Kidney epithelial cell (primary cell): Measurements from ENCODE around the gene MSLN. TPM values are rescaled to one million over a fixed set of nuclear protein-coding genes. Genes with fewer than 3 reads are reported as not detected.

Experiments used
- DNase-seq: peaks from one replicate; pipeline ENCODE4 v3.0.0-alpha.2; 2010; ENCODE audit warnings: low read depth
- H3K27me3 ChIP-seq: 2 replicates; pipeline ENCODE4 v1.6.0; 2011; ENCODE audit warnings: low read length; ENCODE audit not compliant: control insufficient read depth, insufficient read depth
- H3K36me3 ChIP-seq: 2 replicates; pipeline ENCODE4 v1.5.1; 2011; ENCODE audit warnings: low read length; ENCODE audit not compliant: control insufficient read depth, insufficient read depth
- H3K4me3 ChIP-seq: 2 replicates; pipeline ENCODE4 v1.5.1; 2011; ENCODE audit warnings: low read depth, mild to moderate bottlenecking, control low read depth, low read length
- CTCF ChIP-seq: IDR thresholded peaks from 2 replicates; pipeline ENCODE4 v1.5.1; 2011; ENCODE audit warnings: mild to moderate bottlenecking, moderate library complexity, low read length, control low read depth, inconsistent platforms; ENCODE audit not compliant: insufficient read depth, poor library complexity, severe bottlenecking
- total RNA-seq: library from RNA; depleted of rRNA; stranded (reverse); fragments of >200 nt; gene quantifications from 2 replicates; pipeline ENCODE4 v1.2.3, GENCODE V29; 2015

Gene MSLN
- total RNA-seq, 1 donor from 2014 or later = 8.6 TPM

DNA sequence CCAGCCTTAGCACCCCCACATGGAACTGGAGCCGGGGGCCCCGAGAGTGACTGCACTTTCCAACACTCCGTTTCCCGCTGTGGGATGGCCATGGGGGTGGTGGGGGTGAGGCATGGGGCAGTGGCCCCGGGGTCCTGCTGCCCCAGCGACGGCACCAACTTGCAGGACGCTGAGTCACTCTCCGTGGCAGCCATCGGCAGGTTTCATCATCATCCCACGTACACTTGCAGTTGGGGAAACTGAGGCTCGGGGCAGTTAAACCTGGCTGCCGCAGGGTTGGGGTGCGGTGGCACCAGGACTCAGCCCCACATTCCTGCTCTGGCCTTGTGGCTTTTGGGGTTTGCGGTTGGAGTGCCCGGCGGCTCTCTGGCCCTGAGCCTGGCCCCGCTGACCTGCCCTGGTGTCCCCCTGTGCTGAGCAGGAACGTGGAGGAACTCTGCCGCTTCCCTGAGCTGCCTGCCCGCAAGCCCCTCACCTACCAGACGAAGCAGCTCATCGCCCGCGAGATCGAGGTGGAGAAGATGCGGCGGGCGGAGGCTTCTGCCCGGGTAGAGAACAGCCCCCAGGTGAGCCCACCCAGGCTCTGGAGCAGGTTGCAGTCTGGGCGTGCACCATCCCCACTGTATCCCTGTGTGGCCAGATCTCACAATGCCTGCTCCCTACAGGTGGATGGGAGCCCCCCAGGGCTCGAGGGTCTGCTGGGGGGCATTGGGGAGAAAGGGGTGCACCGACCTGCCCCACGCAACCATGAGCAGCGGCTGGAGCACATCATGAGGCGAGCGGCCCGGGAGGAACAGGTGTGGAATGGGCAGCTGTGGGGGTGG lies 36.0 kb downstream of the MSLN start:
- no peak for TF ChIP-seq CTCF
- DNase-seq = no peak
- H3K36me3 ChIP-seq = no peaks in the 10 kb centered on the region
- no peak overlapping the region for H3K4me3 ChIP-seq
- peaks cover 25% of the 10 kb centered on the region for H3K27me3 ChIP-seq

DNA sequence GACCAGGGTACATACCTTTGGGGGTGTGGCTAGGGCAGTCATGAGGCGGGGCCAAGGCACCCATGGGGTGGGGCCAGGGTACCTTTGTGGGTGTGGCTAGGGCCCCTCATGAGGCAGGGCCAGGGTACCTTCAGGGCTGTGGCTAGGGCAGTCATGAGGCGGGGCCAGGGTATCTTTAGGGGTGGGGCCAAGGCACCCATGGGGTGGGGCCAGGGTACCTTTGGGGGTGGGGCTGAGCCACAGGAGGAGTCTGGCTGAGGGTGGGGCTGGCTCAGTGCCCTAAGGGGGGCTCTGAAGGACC lies 36.5 kb downstream of the MSLN start:
- Histone ChIP-seq H3K36me3 (no peaks in the 10 kb centered on the region), H3K27me3 (peaks cover 31% of the 10 kb centered on the region), H3K4me3 (no peak overlapping the region)
- TF ChIP-seq CTCF = no peak
- DNase-seq = no peak

DNA sequence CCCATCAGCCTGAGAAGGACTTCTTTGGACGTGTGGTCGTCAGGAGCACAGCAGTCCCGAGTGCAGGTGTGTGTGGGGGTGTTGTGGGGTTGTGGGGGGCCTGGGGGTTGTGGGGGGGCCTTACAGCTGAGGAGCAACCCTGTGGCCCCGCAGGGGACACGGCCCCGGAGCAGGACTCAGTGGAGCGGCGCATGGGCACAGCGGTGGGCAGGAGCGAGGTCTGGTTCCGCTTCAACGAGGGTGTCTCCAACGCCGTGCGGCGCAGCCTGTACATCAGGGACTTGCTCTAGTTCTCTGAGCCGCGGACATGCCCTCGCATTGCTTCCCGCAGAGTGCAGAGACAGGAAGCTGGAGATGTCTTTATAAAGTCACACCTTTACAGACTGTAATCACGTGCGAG lies 37.2 kb downstream of the MSLN start:
- Histone ChIP-seq H3K4me3 (no peak overlapping the region), H3K27me3 (peaks cover 37% of the 10 kb centered on the region), H3K36me3 (no peaks in the 10 kb centered on the region)
- DNase-seq = no peak
- no peak for TF ChIP-seq CTCF

DNA sequence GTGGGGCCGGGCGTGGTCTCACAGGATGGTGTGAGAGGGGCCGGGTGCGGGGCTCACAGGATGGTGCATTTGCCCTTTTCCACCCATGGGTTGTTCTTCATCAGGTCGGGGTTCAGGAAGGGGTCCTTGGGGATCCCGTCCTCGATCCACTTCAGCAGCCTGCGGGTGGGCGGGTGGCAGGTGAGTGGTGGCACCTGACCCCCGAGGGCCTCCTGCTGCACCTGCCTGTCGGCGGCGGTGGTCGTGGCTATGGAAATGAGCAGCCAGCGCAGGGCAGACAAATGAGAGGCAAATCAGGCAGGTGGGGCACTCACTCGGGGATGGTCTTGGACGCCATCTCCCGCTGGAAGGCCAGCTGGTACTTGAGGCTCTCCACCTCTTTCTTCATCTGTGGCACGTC lies 38.1 kb downstream of the MSLN start:
- Histone ChIP-seq H3K4me3 (no peak overlapping the region), H3K27me3 (peaks cover 47% of the 10 kb centered on the region), H3K36me3 (no peaks in the 10 kb centered on the region)
- TF ChIP-seq CTCF = no peak
- no peak for DNase-seq

DNA sequence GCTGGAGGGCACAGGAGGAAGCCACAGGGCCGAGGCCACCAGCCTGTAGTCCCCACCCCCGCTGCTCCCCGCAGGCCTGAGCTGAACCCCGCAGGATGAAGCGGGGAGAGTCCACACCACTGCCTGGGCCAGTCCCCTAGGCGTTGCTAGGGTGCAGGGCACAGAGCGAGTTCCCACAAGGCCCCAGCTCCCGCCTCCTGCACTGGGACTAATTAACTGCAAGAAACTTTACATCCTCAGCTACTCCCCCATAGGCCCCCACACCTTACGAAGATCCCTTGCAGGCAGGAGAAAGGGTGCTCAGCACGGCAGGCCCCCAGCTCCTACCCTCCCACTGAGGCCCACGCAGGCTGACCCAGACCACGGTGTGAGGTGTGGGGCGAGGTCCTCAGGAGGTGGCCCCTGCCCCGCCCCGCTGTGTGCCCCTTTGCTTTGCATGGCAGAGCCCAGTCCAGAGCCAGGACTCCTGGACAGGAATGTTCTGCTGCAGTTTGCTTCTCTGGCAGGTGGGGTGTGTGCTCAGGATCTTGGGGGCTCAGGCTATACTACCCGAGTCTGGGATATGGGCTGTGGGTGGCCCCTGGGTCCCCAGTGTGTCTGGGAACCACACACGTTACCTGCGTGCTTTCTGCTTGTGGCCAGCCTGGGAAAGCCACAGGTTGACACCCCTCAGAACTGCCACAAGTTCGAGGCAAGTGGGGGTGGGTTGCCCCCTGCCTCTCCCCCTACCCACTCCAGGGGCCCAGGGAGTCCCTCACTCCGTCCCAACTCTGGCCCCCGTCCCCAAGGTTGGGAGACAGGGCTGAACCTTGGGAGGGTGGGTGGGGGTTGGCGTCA lies 38.8 kb downstream of the MSLN start:
- TF ChIP-seq CTCF = no peak
- Histone ChIP-seq H3K4me3 (no peak overlapping the region), H3K27me3 (peaks cover 51% of the 10 kb centered on the region), H3K36me3 (no peaks in the 10 kb centered on the region)
- DNase-seq = no peak
